Cardiac muscle cell (in vitro differentiated cells and primary cell): ENCODE data around the gene AAK1. TPM values are rescaled to one million over a fixed set of nuclear protein-coding genes. Genes with fewer than 3 reads are reported as not detected.
A peak's percentile ranks its signal among the peaks of the same experiment; 100 is the strongest.
"Not testable (repeated sequence)": the region's sequence is repeated elsewhere in the genome, so short reads cannot be mapped to it uniquely, and the experiment has no call there.

Experiments
- DNase-seq, 2 donors: peaks; one replicate each; pipeline versions ENCODE4 v3.0.0 to v3.0.0-alpha.2; 2010 to 2017; ENCODE audit warnings: low read depth in 1 of 2, low spot score in 1 of 2
- H3K27ac ChIP-seq: fragments of 200-600 bp; sonication (generic); 2 replicates; pipeline ENCODE4 v1.5.1; 2016
- H3K27me3 ChIP-seq: fragments of 200-600 bp; sonication (generic); 2 replicates; pipeline ENCODE4 v1.6.0; 2016; ENCODE audit warnings: control low read depth
- H3K36me3 ChIP-seq: fragments of 200-600 bp; sonication (generic); 2 replicates; pipeline ENCODE4 v1.5.1; 2016; ENCODE audit warnings: control low read depth
- H3K4me1 ChIP-seq: fragments of 200-600 bp; sonication (generic); 2 replicates; pipeline ENCODE4 v1.8.1; 2017; ENCODE audit warnings: low read depth, mild to moderate bottlenecking, mixed run types
- H3K4me3 ChIP-seq: fragments of 200-600 bp; sonication (generic); 2 replicates; pipeline ENCODE4 v1.5.1; 2016; ENCODE audit warnings: mild to moderate bottlenecking
- H3K9me3 ChIP-seq: fragments of 200-600 bp; sonication (generic); 2 replicates; pipeline ENCODE4 v1.5.1; 2017; ENCODE audit warnings: low read depth, mild to moderate bottlenecking, control low read depth
- CTCF ChIP-seq: IDR thresholded peaks from 2 replicates; pipeline ENCODE4 v1.5.1; 2012; ENCODE audit warnings: low read depth, mild to moderate bottlenecking, low read length
- polyA plus RNA-seq: library from polyadenylated mRNA; unstranded; fragments of >200 nt; fragmentation: Nextera tagmentation; extraction: Ambion mirVana; gene quantifications from 2 replicates; pipeline ENCODE4 v1.2.1, GENCODE V29; 2016
- total RNA-seq: library from RNA; depleted of rRNA; stranded (reverse); fragments of >200 nt; gene quantifications from 2 replicates; pipeline ENCODE4 v1.2.3, GENCODE V29; 2016

AAK1 gene
- total and polyA plus RNA-seq, 2 experiments from 2014 or later = 50.0 to 50.3 TPM

GRCh38 chr2:69580486-69580885, 63.1 kb downstream of the AAK1 start:
- Histone ChIP-seq H3K4me1 (peaks cover 21% of the 10 kb centered on the region), H3K27ac (no peak overlapping the region), H3K27me3 (no peaks in the 10 kb centered on the region), H3K9me3 (no peaks in the 10 kb centered on the region), H3K36me3 (no peaks in the 10 kb centered on the region), H3K4me3 (no peak overlapping the region)
- no peak for TF ChIP-seq CTCF
- DNase-seq = no peak

- no peaks in the 10 kb centered on the region for H3K27me3 ChIP-seq
- H3K4me1 ChIP-seq = peaks cover 21% of the 10 kb centered on the region
- no peak for TF ChIP-seq CTCF
- no peak for DNase-seq
- H3K27ac ChIP-seq = no peak overlapping the region
- H3K36me3 ChIP-seq = no peaks in the 10 kb centered on the region
- H3K4me3 ChIP-seq = no peak overlapping the region
- no peaks in the 10 kb centered on the region for H3K9me3 ChIP-seq
Observed at GRCh38 chr2:69579536-69579935, 64.0 kb downstream of the AAK1 start.

GRCh38 chr2:69578198-69578540, 65.4 kb downstream of the AAK1 start:
- Histone ChIP-seq H3K27me3 (no peaks in the 10 kb centered on the region), H3K27ac (no peak overlapping the region), H3K9me3 (no peaks in the 10 kb centered on the region), H3K36me3 (no peaks in the 10 kb centered on the region), H3K4me1 (peaks cover 19% of the 10 kb centered on the region), H3K4me3 (no peak overlapping the region)
- TF ChIP-seq CTCF = no peak
- DNase-seq = no peak

- H3K9me3 ChIP-seq = no peaks in the 10 kb centered on the region
- no peaks in the 10 kb centered on the region for H3K27me3 ChIP-seq
- DNase-seq = peak in 1 of 2 donors; percentile 33
- TF ChIP-seq CTCF = no peak
- peaks cover 19% of the 10 kb centered on the region for H3K4me1 ChIP-seq
- H3K36me3 ChIP-seq = no peaks in the 10 kb centered on the region
- H3K4me3 ChIP-seq = no peak overlapping the region
- H3K27ac ChIP-seq = no peak overlapping the region
Observed at GRCh38 chr2:69577467-69578197, 65.9 kb downstream of the AAK1 start.

- no peaks in the 10 kb centered on the region for H3K36me3 ChIP-seq
- no peak overlapping the region for H3K4me3 ChIP-seq
- no peaks in the 10 kb centered on the region for H3K27me3 ChIP-seq
- no peaks in the 10 kb centered on the region for H3K9me3 ChIP-seq
- no peak for TF ChIP-seq CTCF
- no peak for DNase-seq
- peaks cover 13% of the 10 kb centered on the region for H3K4me1 ChIP-seq
- no peak overlapping the region for H3K27ac ChIP-seq
Observed at GRCh38 chr2:69576880-69577279, 66.7 kb downstream of the AAK1 start.

GRCh38 chr2:69575926-69576325, 67.6 kb downstream of the AAK1 start:
- H3K4me1 ChIP-seq = peaks cover 7% of the 10 kb centered on the region
- H3K4me3 ChIP-seq = no peak overlapping the region
- H3K36me3 ChIP-seq = no peaks in the 10 kb centered on the region
- no peak for TF ChIP-seq CTCF
- H3K27ac ChIP-seq = no peak overlapping the region
- DNase-seq = no peak
- no peaks in the 10 kb centered on the region for H3K9me3 ChIP-seq
- H3K27me3 ChIP-seq = no peaks in the 10 kb centered on the region

GRCh38 chr2:69575371-69575770, 68.2 kb downstream of the AAK1 start:
- not testable (repeated sequence) for DNase-seq, H3K9me3 ChIP-seq, H3K36me3 ChIP-seq, H3K4me1 ChIP-seq, H3K27me3 ChIP-seq, H3K4me3 ChIP-seq, H3K27ac ChIP-seq
